A673 (cell line): Measurements from ENCODE around the gene CXCL5.

Experiments
- EZH2 ChIP-seq: fragments of 200-600 bp; sonication (generic); IDR thresholded peaks from 2 replicates; pipeline ENCODE4 v1.6.1; 2017; ENCODE audit warnings: borderline replicate concordance, low read depth, mild to moderate bottlenecking, mixed read lengths, antibody characterized with exemption, low read length; ENCODE audit not compliant: poor library complexity, severe bottlenecking
- TF ChIP-seq, protein P1 (sequence below): fragments of 300-800, 200-600 bp; sonication (generic); conservative IDR thresholded peaks from 2 replicates; pipeline ENCODE4 v1.5.1; 2017; ENCODE audit warnings: low read depth, mild to moderate bottlenecking, antibody characterized with exemption, low read length, moderate library complexity, mixed read lengths

DNA sequence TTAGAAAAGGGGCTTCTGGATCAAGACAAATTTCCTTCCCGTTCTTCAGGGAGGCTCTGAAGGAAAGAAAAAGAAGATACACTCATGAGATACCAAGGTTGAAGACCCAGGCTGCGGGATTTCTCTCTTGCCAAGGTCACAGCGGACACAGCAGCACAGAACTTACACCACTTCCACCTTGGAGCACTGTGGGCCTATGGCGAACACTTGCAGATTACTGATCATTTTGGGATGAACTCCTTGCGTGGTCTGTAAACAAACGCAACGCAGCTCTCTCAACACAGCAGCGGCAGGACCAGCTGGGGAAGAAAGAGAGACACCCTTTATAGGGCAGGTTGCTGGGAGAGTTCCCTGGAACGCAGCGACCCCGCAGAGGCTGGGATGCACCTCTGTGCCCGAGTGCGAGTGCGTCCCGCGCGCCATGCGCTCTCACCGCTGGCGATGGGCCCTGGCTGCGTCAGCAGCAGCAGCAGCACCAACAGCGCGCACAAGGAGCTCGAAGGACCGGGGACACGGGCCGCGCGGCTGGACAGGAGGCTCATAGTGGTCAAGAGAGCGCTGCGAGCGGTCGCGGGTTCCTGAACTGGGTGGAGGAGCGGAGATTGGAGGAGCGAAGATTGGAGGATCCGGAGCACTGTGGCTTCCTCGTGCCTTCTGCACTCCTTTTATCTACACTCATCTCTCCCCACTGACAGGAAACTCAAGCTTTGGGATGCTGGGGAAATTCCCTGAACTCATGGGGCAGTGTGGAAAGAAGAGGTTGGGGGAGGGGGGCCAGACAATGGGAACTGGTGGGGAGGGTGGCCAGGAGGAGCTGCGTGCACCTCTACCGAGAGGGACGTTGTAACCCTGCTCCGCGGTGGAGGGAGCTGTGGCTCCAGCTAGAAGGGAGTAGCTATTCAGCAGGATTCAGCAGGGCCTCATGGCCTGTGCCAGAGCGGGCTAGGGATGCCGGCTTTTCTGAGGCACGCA, at the start of gene CXCL5:
- TF ChIP-seq, protein P1, sequence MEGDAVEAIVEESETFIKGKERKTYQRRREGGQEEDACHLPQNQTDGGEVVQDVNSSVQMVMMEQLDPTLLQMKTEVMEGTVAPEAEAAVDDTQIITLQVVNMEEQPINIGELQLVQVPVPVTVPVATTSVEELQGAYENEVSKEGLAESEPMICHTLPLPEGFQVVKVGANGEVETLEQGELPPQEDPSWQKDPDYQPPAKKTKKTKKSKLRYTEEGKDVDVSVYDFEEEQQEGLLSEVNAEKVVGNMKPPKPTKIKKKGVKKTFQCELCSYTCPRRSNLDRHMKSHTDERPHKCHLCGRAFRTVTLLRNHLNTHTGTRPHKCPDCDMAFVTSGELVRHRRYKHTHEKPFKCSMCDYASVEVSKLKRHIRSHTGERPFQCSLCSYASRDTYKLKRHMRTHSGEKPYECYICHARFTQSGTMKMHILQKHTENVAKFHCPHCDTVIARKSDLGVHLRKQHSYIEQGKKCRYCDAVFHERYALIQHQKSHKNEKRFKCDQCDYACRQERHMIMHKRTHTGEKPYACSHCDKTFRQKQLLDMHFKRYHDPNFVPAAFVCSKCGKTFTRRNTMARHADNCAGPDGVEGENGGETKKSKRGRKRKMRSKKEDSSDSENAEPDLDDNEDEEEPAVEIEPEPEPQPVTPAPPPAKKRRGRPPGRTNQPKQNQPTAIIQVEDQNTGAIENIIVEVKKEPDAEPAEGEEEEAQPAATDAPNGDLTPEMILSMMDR = no peak
- no peak for TF ChIP-seq EZH2
